ENCODE results near the gene PLEK2. TPM values are rescaled to one million over a fixed set of nuclear protein-coding genes. Genes with fewer than 3 reads are reported as not detected.

The PLEK2 gene
- polyA plus RNA-seq, 2 of the 4 experiments (the other 2 are of a cell fraction) = 14.6 to 14.7 TPM

- TF ChIP-seq RNF2 (IDR thresholded peaks at IDR 0.05; ENCODE audit: borderline replicate concordance, low read depth) (no peak), REST (IDR thresholded peaks at IDR 0.05) (peak; percentile 69), RCOR1 (IDR thresholded peaks at IDR 0.05; ENCODE audit: low read depth, low read length) (no peak), JUN (IDR thresholded peaks at IDR 0.05) (peak in 1 of 2 experiments; percentile 32; a peak in 2 of 5 replicates), MYC (IDR thresholded peaks at IDR 0.05; ENCODE audit: borderline replicate concordance, low read length) (peak; percentile 40; the same call in 1 of the 2 replicates), POLR2AphosphoS2 (conservative IDR thresholded peaks at IDR 0.05; ENCODE audit: low read length) (no peak), CBX2 (IDR thresholded peaks at IDR 0.05; ENCODE audit: borderline replicate concordance, low read depth) (no peak), HDAC2 (IDR thresholded peaks at IDR 0.05) (no peak), FOSL2 (IDR thresholded peaks at IDR 0.05) (no peak), FOSL2 (CRISPR knock-in tag; IDR thresholded peaks at IDR 0.05) (peak; percentile 63), KDM1A (IDR thresholded peaks at IDR 0.05; ENCODE audit: low read depth) (no peak)
These were observed 51.3 kb downstream of the PLEK2 start (continued) for GRCh38 chr14:67360470-67361206.

- peak within 1 kb of the TSS; percentile 94 for H3K4me2 ChIP-seq
- POLR2A ChIA-PET = interaction anchor here (0.8 to 1.2 kb wide), 6 partner anchors 34 to 852 kb away, joined by 3 to 11 read pairs (median 4); partner anchors contain the start of genes GPHN, PALS1, PIGH and PLEK2
- H3K27ac ChIP-seq = peak within 1 kb of the TSS; percentile 95 to 99
- H3K4me3 ChIP-seq = peak within 1 kb of the TSS; percentile 87
- H3K9me3 ChIP-seq = no peaks in the 10 kb centered on the region
- peaks cover 39% of the 10 kb centered on the region for H3K4me1 ChIP-seq
- DNase-seq (ENCODE audit: low read depth in 1 of 2, low spot score in 1 of 2) = peak; percentile 98 to 100
- 2% methylated on average over 38 of the region's 47 CpGs for WGBS (ENCODE audit: missing lambda C conversion rate)
- peak; percentile 95 to 97 for ATAC-seq
- peak; percentile 99 for FAIRE-seq
- CTCF ChIA-PET = interaction anchor here (0.6 to 2.7 kb wide), 37 partner anchors 9 to 960 kb away, joined by 3 to 18 read pairs (median 3); partner anchors contain the start of gene PLEK2
- TF ChIP-seq GATA3 (IDR thresholded peaks at IDR 0.05; ENCODE audit: borderline replicate concordance) (no peak), NR3C1 (IDR thresholded peaks at IDR 0.05) (no peak), BHLHE40 (IDR thresholded peaks at IDR 0.05; ENCODE audit: low read depth, low read length) (peak; percentile 94), JUNB (IDR thresholded peaks at IDR 0.05) (no peak), RFX5 (IDR thresholded peaks at IDR 0.05) (peak; percentile 50; the same call in 1 of the 2 replicates), ZSCAN20 (CRISPR knock-in tag; IDR thresholded peaks at IDR 0.05) (no peak), RAD21 (conservative IDR thresholded peaks at IDR 0.05 in 1 of 2, IDR thresholded peaks at IDR 0.05 in 1 of 2) (peak in 1 of 2 experiments; percentile 26; a peak in 2 of 5 replicates), MAZ (IDR thresholded peaks at IDR 0.05; ENCODE audit: borderline replicate concordance, low read depth, low read length) (0 out of 2 replicates have a peak, but pooled peaks have one; percentile 36), SMC3 (IDR thresholded peaks at IDR 0.05) (no peak), POLR2AphosphoS2 (conservative IDR thresholded peaks at IDR 0.05; ENCODE audit: low read length) (no peak), ELK1 (IDR thresholded peaks at IDR 0.05; ENCODE audit: low read depth, low read length) (0 out of 2 replicates have a peak, but pooled peaks have one; percentile 40), HOXB13 (CRISPR knock-in tag; IDR thresholded peaks at IDR 0.05; ENCODE audit: low read depth) (no peak), E2F6 (IDR thresholded peaks at IDR 0.05; ENCODE audit: borderline replicate concordance, low read depth) (peak; percentile 29; the same call in 1 of the 2 replicates), TP53 (CRISPR knock-in tag; IDR thresholded peaks at IDR 0.05) (no peak), SREBF2 (IDR thresholded peaks at IDR 0.05) (no peak), FOXS1 (CRISPR knock-in tag; IDR thresholded peaks at IDR 0.05) (no peak), CBX8 (IDR thresholded peaks at IDR 0.05) (no peak), CEBPB (IDR thresholded peaks at IDR 0.05) (peak in 1 of 2 experiments; percentile 14; a peak in 2 of 4 replicates), KDM1A (IDR thresholded peaks at IDR 0.05; ENCODE audit: low read depth) (no peak), EHMT2 (IDR thresholded peaks at IDR 0.05; ENCODE audit: low read depth) (no peak), ZNF302 (CRISPR knock-in tag; IDR thresholded peaks at IDR 0.05) (no peak)
- TF ChIP-seq, protein P1, sequence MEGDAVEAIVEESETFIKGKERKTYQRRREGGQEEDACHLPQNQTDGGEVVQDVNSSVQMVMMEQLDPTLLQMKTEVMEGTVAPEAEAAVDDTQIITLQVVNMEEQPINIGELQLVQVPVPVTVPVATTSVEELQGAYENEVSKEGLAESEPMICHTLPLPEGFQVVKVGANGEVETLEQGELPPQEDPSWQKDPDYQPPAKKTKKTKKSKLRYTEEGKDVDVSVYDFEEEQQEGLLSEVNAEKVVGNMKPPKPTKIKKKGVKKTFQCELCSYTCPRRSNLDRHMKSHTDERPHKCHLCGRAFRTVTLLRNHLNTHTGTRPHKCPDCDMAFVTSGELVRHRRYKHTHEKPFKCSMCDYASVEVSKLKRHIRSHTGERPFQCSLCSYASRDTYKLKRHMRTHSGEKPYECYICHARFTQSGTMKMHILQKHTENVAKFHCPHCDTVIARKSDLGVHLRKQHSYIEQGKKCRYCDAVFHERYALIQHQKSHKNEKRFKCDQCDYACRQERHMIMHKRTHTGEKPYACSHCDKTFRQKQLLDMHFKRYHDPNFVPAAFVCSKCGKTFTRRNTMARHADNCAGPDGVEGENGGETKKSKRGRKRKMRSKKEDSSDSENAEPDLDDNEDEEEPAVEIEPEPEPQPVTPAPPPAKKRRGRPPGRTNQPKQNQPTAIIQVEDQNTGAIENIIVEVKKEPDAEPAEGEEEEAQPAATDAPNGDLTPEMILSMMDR (IDR thresholded peaks at IDR 0.05) = peak; percentile 98
These were observed 52.0 kb downstream of the PLEK2 start, which contains the start of the genes ATP6V1D and EIF2S1 for GRCh38 chr14:67359775-67360469. Gene ATP6V1D, minus strand, starts transcription at chr14:67359804. Its CDS starts 106 bp downstream, at chr14:67359698. Gene EIF2S1, plus strand, starts transcription at chr14:67360328. Its CDS starts 4,440 bp downstream, at chr14:67364768.
